HCT116 (cell line): ENCODE data around the gene KREMEN2. TPM values are rescaled to one million over a fixed set of nuclear protein-coding genes. Genes with fewer than 3 reads are reported as not detected.

ENCODE experiments used
- ATAC-seq: fragments of 200-7000 bp; cut with Tn5 transposase; 2 replicates; pipeline ENCODE4 v1.9.1; 2020; ENCODE audit warnings: mild to moderate bottlenecking, moderate library complexity
- BruUV-seq: library from RNA; stranded (reverse); fragments of 400-500 nt; replicated peaks from 2 replicates; lab custom pipeline; 2021; lab: Mats Ljungman, UMichigan
- CTCF ChIA-PET: fragments of 300-600 bp; sonication (Branson Sonifier 250); formaldehyde crosslinking; loops from one replicate; lab custom pipeline; 2021; ENCODE audit warnings: antibody characterized with exemption; lab: Charles Lee
- POLR2A ChIA-PET: fragments of 300-600, 350-600 bp; sonication (Branson Sonifier 250); formaldehyde crosslinking; loops from one replicate; lab custom pipeline; 2021; ENCODE audit warnings: antibody characterized with exemption; lab: Charles Lee
- RAD21 ChIA-PET, 2 experiments: fragments of 300-600 bp; sonication (Branson Sonifier 250); formaldehyde crosslinking; loops; one replicate each; lab custom pipeline; 2023; ENCODE audit warnings: low total read pairs in 2 of 2; ENCODE audit not compliant: uncharacterized antibody in 2 of 2, unreplicated experiment in 2 of 2, low non-redundant PET in 1 of 2; lab: Charles Lee
- DNase-seq: peaks from one replicate; pipeline ENCODE4 v3.0.0-alpha.2; 2010; ENCODE audit warnings: low read depth, low spot score
- H2AFZ ChIP-seq: fragments of 200-600 bp; shearing (Covaris generic), sonication (generic); 2 replicates; pipeline ENCODE4 v1.6.1; 2017; ENCODE audit warnings: low read depth, mixed run types, mixed read lengths, antibody characterized with exemption, low read length; ENCODE audit not compliant: poor library complexity, severe bottlenecking
- H3K27ac ChIP-seq: 2 replicates; pipeline ENCODE4 v1.5.1; 2012; ENCODE audit warnings: low read depth, low read length
- H3K27me3 ChIP-seq: fragments of 200-600 bp; sonication (generic); 2 replicates; pipeline ENCODE4 v1.6.1; 2016; ENCODE audit warnings: mixed run types, low read length, mixed read lengths; ENCODE audit not compliant: insufficient read depth
- H3K36me3 ChIP-seq, 2 experiments: fragments of 200-500 bp in 1 of 2; fragments of 200-600 bp in 1 of 2; sonication (Bioruptor generic) in 1 of 2; sonication (generic) in 1 of 2; 2 replicates each; pipeline versions ENCODE4 v1.5.1 to v1.6.1; 2014 to 2016; ENCODE audit warnings: low read length in 2 of 2, inconsistent platforms in 1 of 2, mixed read lengths in 1 of 2, mixed run types in 1 of 2; ENCODE audit not compliant: insufficient read depth in 2 of 2, control insufficient read depth in 1 of 2
- H3K4me1 ChIP-seq, 2 experiments: fragments of 200-600 bp in 1 of 2; sonication (generic) in 1 of 2; 2 replicates each; pipeline versions ENCODE4 v1.5.1 to v1.6.1; 2012 to 2017; ENCODE audit warnings: low read length in 2 of 2, inconsistent platforms in 1 of 2, mild to moderate bottlenecking in 1 of 2, mixed read lengths in 1 of 2, mixed run types in 1 of 2, moderate library complexity in 1 of 2; ENCODE audit not compliant: insufficient read depth in 2 of 2, control insufficient read depth in 1 of 2
- H3K4me2 ChIP-seq: fragments of 200-600 bp; sonication (generic); 2 replicates; pipeline ENCODE4 v1.6.1; 2017; ENCODE audit warnings: mixed run types, low read length, mixed read lengths
- H3K4me3 ChIP-seq, 2 experiments: fragments of 200-600 bp in 1 of 2; sonication (generic) in 1 of 2; replicated peaks in 1 of 2; 2 replicates each; pipeline ENCODE4 v1.5.1; 2011 to 2016; ENCODE audit warnings: low read length in 2 of 2, control low read depth in 1 of 2, low read depth in 1 of 2, mild to moderate bottlenecking in 1 of 2, mixed read lengths in 1 of 2, mixed run types in 1 of 2
- H3K79me2 ChIP-seq: fragments of 200-600 bp; sonication (generic); 2 replicates; pipeline ENCODE4 v1.6.1; 2017; ENCODE audit warnings: mild to moderate bottlenecking, mixed run types, low read length, moderate library complexity, mixed read lengths; ENCODE audit not compliant: insufficient read depth
- H3K9ac ChIP-seq: fragments of 200-600 bp; sonication (generic); 2 replicates; pipeline ENCODE4 v1.6.1; 2016; ENCODE audit warnings: low read length, mixed read lengths
- H3K9me2 ChIP-seq: fragments of 200-600 bp; sonication (generic), shearing (Covaris generic); 2 replicates; pipeline ENCODE4 v1.6.1; 2017; ENCODE audit warnings: mixed run types, mild to moderate bottlenecking, moderate library complexity; ENCODE audit not compliant: insufficient read depth
- H3K9me3 ChIP-seq, 2 experiments: fragments of 200-500 bp in 1 of 2; fragments of 200-600 bp in 1 of 2; sonication (Bioruptor generic) in 1 of 2; sonication (generic) in 1 of 2; 2 replicates each; pipeline ENCODE4 v1.6.1; 2014 to 2017; ENCODE audit warnings: low read length in 2 of 2, mixed read lengths in 2 of 2, inconsistent platforms in 1 of 2, low read depth in 1 of 2, mild to moderate bottlenecking in 1 of 2, mixed run types in 1 of 2, moderate library complexity in 1 of 2; ENCODE audit not compliant: control insufficient read depth in 1 of 2, insufficient read depth in 1 of 2
- H4K20me1 ChIP-seq: fragments of 200-600 bp; sonication (generic), shearing (Covaris generic); 2 replicates; pipeline ENCODE4 v1.6.1; 2017; ENCODE audit warnings: mixed run types, mild to moderate bottlenecking, moderate library complexity; ENCODE audit not compliant: insufficient read depth
- ATF3 ChIP-seq: IDR thresholded peaks from 2 replicates; pipeline ENCODE4 v1.6.1; 2012
- EGR1 ChIP-seq: IDR thresholded peaks from 2 replicates; pipeline ENCODE4 v1.6.1; 2012; ENCODE audit warnings: low read depth
- ELF1 ChIP-seq: IDR thresholded peaks from 2 replicates; pipeline ENCODE4 v1.6.1; 2012; ENCODE audit warnings: low read depth, borderline replicate concordance
- EZH2 ChIP-seq: fragments of 200-600 bp; sonication (generic); IDR thresholded peaks from 2 replicates; pipeline ENCODE4 v1.6.1; 2017; ENCODE audit warnings: antibody characterized with exemption, mixed run types
- MAX ChIP-seq: IDR thresholded peaks from 2 replicates; pipeline ENCODE4 v1.6.1; 2012
- POLR2A ChIP-seq: IDR thresholded peaks from 2 replicates; pipeline ENCODE4 v1.7.0; 2011; ENCODE audit warnings: borderline replicate concordance; ENCODE audit not compliant: insufficient read depth, insufficient read length; ENCODE audit errors: extremely low read depth
- RAD21 ChIP-seq: IDR thresholded peaks from 2 replicates; pipeline ENCODE4 v1.6.1; 2012; ENCODE audit warnings: low read depth, mild to moderate bottlenecking
- SIN3A ChIP-seq: IDR thresholded peaks from 2 replicates; pipeline ENCODE4 v1.6.1; 2012; ENCODE audit warnings: low read depth
- YY1 ChIP-seq: IDR thresholded peaks from 2 replicates; pipeline ENCODE4 v1.6.1; 2011; ENCODE audit warnings: low read length, low read depth, moderate library complexity, mild to moderate bottlenecking; ENCODE audit not compliant: insufficient replicate concordance; ENCODE audit errors: extremely low read depth
- intact Hi-C: fragments of 100-400 bp; cut with micrococcal nuclease; formaldehyde crosslinking; loops from 2 replicates; pipeline ENCODE4 v1.10.0; 2022
- total RNA-seq: library from RNA; stranded (reverse); gene quantifications from one replicate; pipeline ENCODE4 v1.2.1, GENCODE V29; 2021; ENCODE audit not compliant: unreplicated experiment
- TF ChIP-seq, protein P1 (sequence below), 3 experiments: fragments of 200-600 bp in 1 of 3; sonication (generic) in 1 of 3; IDR thresholded peaks in 2 of 3; conservative IDR thresholded peaks in 1 of 3; 2 replicates each; pipeline ENCODE4 v1.5.1; 2012 to 2017; ENCODE audit warnings: low read depth in 2 of 3, low read length in 2 of 3, antibody characterized with exemption in 1 of 3, borderline replicate concordance in 1 of 3, control low read depth in 1 of 3, mild to moderate bottlenecking in 1 of 3, mixed read lengths in 1 of 3, mixed run types in 1 of 3, moderate library complexity in 1 of 3; ENCODE audit not compliant: insufficient read depth in 1 of 3

The KREMEN2 gene
- total RNA-seq, 1 experiment from 2014 or later: 14.1 TPM

DNA sequence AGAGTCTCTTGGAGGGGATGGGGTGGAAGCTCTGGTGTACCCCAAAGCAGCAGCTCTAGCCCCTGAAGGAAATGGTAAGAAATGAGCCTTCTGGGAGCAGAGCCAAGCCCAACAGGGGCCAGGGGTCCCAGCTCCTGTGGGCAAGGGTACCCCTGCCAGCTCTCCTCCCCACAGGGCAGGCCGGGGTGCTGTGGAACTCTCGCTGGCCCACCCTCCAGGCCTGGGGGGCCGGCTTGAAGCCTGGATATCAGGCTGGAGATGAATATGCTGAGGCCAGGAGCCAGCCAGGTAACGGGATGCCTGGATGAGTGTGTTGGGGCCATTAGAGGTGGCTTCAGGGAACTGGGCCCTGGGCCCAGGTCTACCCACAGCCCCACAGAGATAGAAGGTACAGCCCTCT, 36.5 kb downstream of the KREMEN2 start:
- Histone ChIP-seq H3K79me2 (no peaks in the 10 kb centered on the region), H3K27me3 (no peaks in the 10 kb centered on the region), H3K9me2 (no peaks in the 10 kb centered on the region), H3K36me3 (no peaks in the 10 kb centered on the region), H2AFZ (no peak overlapping the region), H3K4me1 (peaks cover 3 to 17% of the 10 kb centered on the region in 2 experiments; a peak in 3 of 4 replicates), H4K20me1 (no peaks in the 10 kb centered on the region), H3K4me3 (no peak overlapping the region), H3K4me2 (no peak overlapping the region), H3K9me3 (no peaks in the 10 kb centered on the region), H3K27ac (no peak overlapping the region), H3K9ac (no peak overlapping the region)
- POLR2A ChIA-PET: interaction anchor here (11.4 kb wide), 1 partner anchor 21 kb away, joined by 188 read pairs; the partner anchor contains the start of genes CLDN6, HCFC1R1, THOC6 and TNFRSF12A
- intact Hi-C loops: no loop called here
- no peak for DNase-seq
- RAD21 ChIA-PET: no interaction called here
- TF ChIP-seq, protein P1, sequence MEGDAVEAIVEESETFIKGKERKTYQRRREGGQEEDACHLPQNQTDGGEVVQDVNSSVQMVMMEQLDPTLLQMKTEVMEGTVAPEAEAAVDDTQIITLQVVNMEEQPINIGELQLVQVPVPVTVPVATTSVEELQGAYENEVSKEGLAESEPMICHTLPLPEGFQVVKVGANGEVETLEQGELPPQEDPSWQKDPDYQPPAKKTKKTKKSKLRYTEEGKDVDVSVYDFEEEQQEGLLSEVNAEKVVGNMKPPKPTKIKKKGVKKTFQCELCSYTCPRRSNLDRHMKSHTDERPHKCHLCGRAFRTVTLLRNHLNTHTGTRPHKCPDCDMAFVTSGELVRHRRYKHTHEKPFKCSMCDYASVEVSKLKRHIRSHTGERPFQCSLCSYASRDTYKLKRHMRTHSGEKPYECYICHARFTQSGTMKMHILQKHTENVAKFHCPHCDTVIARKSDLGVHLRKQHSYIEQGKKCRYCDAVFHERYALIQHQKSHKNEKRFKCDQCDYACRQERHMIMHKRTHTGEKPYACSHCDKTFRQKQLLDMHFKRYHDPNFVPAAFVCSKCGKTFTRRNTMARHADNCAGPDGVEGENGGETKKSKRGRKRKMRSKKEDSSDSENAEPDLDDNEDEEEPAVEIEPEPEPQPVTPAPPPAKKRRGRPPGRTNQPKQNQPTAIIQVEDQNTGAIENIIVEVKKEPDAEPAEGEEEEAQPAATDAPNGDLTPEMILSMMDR (IDR thresholded peaks at IDR 0.05 in 2 of 3, conservative IDR thresholded peaks at IDR 0.05 in 1 of 3; ENCODE audit: borderline replicate concordance in 1 of 3, insufficient read depth in 1 of 3, low read depth in 2 of 3, low read length in 2 of 3): no peak
- TF ChIP-seq SIN3A (no peak), MAX (no peak), RAD21 (no peak), ATF3 (no peak), EGR1 (no peak), POLR2A (no peak), YY1 (no peak), ELF1 (no peak), EZH2 (no peak)
- CTCF ChIA-PET: interaction anchor here (1.3 kb wide), 1 partner anchor 27 kb away, joined by 6 read pairs; no protein-coding TSS in a partner anchor
- no TSS peak for BruUV-seq
- ATAC-seq: no peak
